ENCODE measurements around the gene DLG2.

DLG2 gene

GRCh38 chr11:83521647-83522596 is 2105.2 kb downstream of the DLG2 start:
- TF ChIP-seq, protein P1, sequence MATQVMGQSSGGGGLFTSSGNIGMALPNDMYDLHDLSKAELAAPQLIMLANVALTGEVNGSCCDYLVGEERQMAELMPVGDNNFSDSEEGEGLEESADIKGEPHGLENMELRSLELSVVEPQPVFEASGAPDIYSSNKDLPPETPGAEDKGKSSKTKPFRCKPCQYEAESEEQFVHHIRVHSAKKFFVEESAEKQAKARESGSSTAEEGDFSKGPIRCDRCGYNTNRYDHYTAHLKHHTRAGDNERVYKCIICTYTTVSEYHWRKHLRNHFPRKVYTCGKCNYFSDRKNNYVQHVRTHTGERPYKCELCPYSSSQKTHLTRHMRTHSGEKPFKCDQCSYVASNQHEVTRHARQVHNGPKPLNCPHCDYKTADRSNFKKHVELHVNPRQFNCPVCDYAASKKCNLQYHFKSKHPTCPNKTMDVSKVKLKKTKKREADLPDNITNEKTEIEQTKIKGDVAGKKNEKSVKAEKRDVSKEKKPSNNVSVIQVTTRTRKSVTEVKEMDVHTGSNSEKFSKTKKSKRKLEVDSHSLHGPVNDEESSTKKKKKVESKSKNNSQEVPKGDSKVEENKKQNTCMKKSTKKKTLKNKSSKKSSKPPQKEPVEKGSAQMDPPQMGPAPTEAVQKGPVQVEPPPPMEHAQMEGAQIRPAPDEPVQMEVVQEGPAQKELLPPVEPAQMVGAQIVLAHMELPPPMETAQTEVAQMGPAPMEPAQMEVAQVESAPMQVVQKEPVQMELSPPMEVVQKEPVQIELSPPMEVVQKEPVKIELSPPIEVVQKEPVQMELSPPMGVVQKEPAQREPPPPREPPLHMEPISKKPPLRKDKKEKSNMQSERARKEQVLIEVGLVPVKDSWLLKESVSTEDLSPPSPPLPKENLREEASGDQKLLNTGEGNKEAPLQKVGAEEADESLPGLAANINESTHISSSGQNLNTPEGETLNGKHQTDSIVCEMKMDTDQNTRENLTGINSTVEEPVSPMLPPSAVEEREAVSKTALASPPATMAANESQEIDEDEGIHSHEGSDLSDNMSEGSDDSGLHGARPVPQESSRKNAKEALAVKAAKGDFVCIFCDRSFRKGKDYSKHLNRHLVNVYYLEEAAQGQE (IDR thresholded peaks at IDR 0.05; ENCODE audit: low read depth), result no peak
- no peak for TF ChIP-seq TEAD4 (IDR thresholded peaks at IDR 0.05)
- TF ChIP-seq ZBTB7A (IDR thresholded peaks at IDR 0.05; ENCODE audit: low read depth), result no peak
- TF ChIP-seq TCF12 (IDR thresholded peaks at IDR 0.05; ENCODE audit: low read depth), result no peak
- TF ChIP-seq YY1 (IDR thresholded peaks at IDR 0.05; ENCODE audit: low read depth), result no peak

GRCh38 chr11:83520849-83521248 is 2106.3 kb downstream of the DLG2 start:
- TF ChIP-seq TAF1 (IDR thresholded peaks at IDR 0.05; ENCODE audit: low read depth), result no peak
- TF ChIP-seq FOXM1 (IDR thresholded peaks at IDR 0.05; ENCODE audit: borderline replicate concordance, low read depth), result no peak
- no peak for TF ChIP-seq ZBTB7A (IDR thresholded peaks at IDR 0.05; ENCODE audit: low read depth)
- TF ChIP-seq CREB1 (IDR thresholded peaks at IDR 0.05; ENCODE audit: low read depth), result no peak
- no peak for TF ChIP-seq USF1 (IDR thresholded peaks at IDR 0.05)
- TF ChIP-seq, protein P1 (IDR thresholded peaks at IDR 0.05; ENCODE audit: low read depth), result no peak
- TF ChIP-seq EP300 (IDR thresholded peaks at IDR 0.05; ENCODE audit: borderline replicate concordance), result no peak

DNA sequence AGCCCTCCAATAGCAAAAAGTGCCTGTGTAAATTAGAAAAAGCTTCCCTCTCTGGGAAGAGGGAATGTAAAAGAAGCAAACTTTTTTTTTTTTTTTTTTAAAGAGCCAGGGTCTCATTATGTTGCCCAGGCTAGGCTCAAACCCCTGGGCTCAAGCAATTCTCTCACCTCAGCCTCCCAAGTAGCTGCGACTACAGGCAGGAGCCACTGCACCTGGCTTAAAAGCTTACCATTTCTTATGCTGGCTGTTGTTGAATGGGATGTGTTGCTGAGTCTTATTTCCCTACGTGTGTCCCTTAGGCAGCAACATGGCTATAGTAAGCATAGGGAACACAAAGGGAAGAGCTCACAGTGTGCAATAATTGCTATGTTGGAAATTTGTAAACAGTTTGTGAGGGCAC is 2115.5 kb downstream of the DLG2 start:
- no peak for TF ChIP-seq TEAD4 (IDR thresholded peaks at IDR 0.05)
- no peak for TF ChIP-seq CREB1 (IDR thresholded peaks at IDR 0.05; ENCODE audit: low read depth)
- no peak for TF ChIP-seq FOXM1 (IDR thresholded peaks at IDR 0.05; ENCODE audit: borderline replicate concordance, low read depth)
- no peak for TF ChIP-seq TAF1 (IDR thresholded peaks at IDR 0.05; ENCODE audit: low read depth)
- no peak for TF ChIP-seq NFIC (IDR thresholded peaks at IDR 0.05)
- no peak for TF ChIP-seq EGR1 (IDR thresholded peaks at IDR 0.05)
- TF ChIP-seq EP300 (IDR thresholded peaks at IDR 0.05; ENCODE audit: borderline replicate concordance), result no peak
- TF ChIP-seq CEBPB (IDR thresholded peaks at IDR 0.05), result no peak
- no peak for TF ChIP-seq TCF12 (IDR thresholded peaks at IDR 0.05; ENCODE audit: low read depth)
- TF ChIP-seq, protein P2, sequence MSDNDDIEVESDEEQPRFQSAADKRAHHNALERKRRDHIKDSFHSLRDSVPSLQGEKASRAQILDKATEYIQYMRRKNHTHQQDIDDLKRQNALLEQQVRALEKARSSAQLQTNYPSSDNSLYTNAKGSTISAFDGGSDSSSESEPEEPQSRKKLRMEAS (IDR thresholded peaks at IDR 0.05), result no peak
- TF ChIP-seq YY1 (IDR thresholded peaks at IDR 0.05; ENCODE audit: low read depth), result no peak
- TF ChIP-seq USF1 (IDR thresholded peaks at IDR 0.05), result no peak
- TF ChIP-seq ZBTB7A (IDR thresholded peaks at IDR 0.05; ENCODE audit: low read depth), result no peak
- TF ChIP-seq RAD21 (IDR thresholded peaks at IDR 0.05; ENCODE audit: low read depth), result no peak
- TF ChIP-seq, protein P1 (IDR thresholded peaks at IDR 0.05; ENCODE audit: low read depth), result no peak

- TF ChIP-seq TEAD4 (IDR thresholded peaks at IDR 0.05), result no peak
- no peak for TF ChIP-seq RAD21 (IDR thresholded peaks at IDR 0.05; ENCODE audit: low read depth)
- TF ChIP-seq USF1 (IDR thresholded peaks at IDR 0.05), result no peak
- TF ChIP-seq TCF12 (IDR thresholded peaks at IDR 0.05; ENCODE audit: low read depth), result no peak
- TF ChIP-seq YY1 (IDR thresholded peaks at IDR 0.05; ENCODE audit: low read depth), result no peak
- no peak for TF ChIP-seq TAF1 (IDR thresholded peaks at IDR 0.05; ENCODE audit: low read depth)
- TF ChIP-seq NFIC (IDR thresholded peaks at IDR 0.05), result no peak
- no peak for TF ChIP-seq CEBPB (IDR thresholded peaks at IDR 0.05)
- no peak for TF ChIP-seq EP300 (IDR thresholded peaks at IDR 0.05; ENCODE audit: borderline replicate concordance)
- TF ChIP-seq EGR1 (IDR thresholded peaks at IDR 0.05), result no peak
- no peak for TF ChIP-seq FOXM1 (IDR thresholded peaks at IDR 0.05; ENCODE audit: borderline replicate concordance, low read depth)
- TF ChIP-seq, protein P1 (IDR thresholded peaks at IDR 0.05; ENCODE audit: low read depth), result no peak
- no peak for TF ChIP-seq CREB1 (IDR thresholded peaks at IDR 0.05; ENCODE audit: low read depth)
- TF ChIP-seq, protein P2 (IDR thresholded peaks at IDR 0.05), result no peak
- no peak for TF ChIP-seq ZBTB7A (IDR thresholded peaks at IDR 0.05; ENCODE audit: low read depth)
Observed at GRCh38 chr11:83510530-83511460, 2116.3 kb downstream of the DLG2 start.
